Skeletal muscle satellite cell (primary cell): ENCODE data around the gene STK16.
"Not testable (repeated sequence)": the region's sequence is repeated elsewhere in the genome, so short reads cannot be mapped to it uniquely, and the experiment has no call there.

Source experiments
- H3K27me3 ChIP-seq: 2 replicates; pipeline ENCODE4 v1.7.0; 2013; ENCODE audit warnings: low read length; ENCODE audit not compliant: control insufficient read depth, insufficient read depth
- H3K36me3 ChIP-seq: 2 replicates; pipeline ENCODE4 v1.7.0; 2013; ENCODE audit warnings: mild to moderate bottlenecking, control low read depth, low read length; ENCODE audit not compliant: insufficient read depth
- H3K4me1 ChIP-seq: 2 replicates; pipeline ENCODE4 v1.7.0; 2013; ENCODE audit warnings: low read length; ENCODE audit not compliant: control insufficient read depth, insufficient read depth
- H3K4me2 ChIP-seq: 2 replicates; pipeline ENCODE4 v1.7.0; 2013; ENCODE audit warnings: mild to moderate bottlenecking, low read length
- H3K4me3 ChIP-seq: 2 replicates; pipeline ENCODE4 v1.7.0; 2013; ENCODE audit warnings: low read length
- H3K9ac ChIP-seq: 2 replicates; pipeline ENCODE4 v1.7.0; 2013; ENCODE audit warnings: mild to moderate bottlenecking, low read depth, low read length, moderate library complexity
- H3K9me3 ChIP-seq: replicated peaks from 2 replicates; pipeline ENCODE4 v1.7.0; 2013; ENCODE audit warnings: mild to moderate bottlenecking, control low read depth, low read length

STK16 gene

GRCh38 chr2:219250049-219250781, 4.9 kb downstream of the STK16 start:
- Histone ChIP-seq H3K36me3 (peaks cover 23% of the 10 kb centered on the region), H3K9me3 (no peaks in the 10 kb centered on the region), H3K4me1 (peaks cover 82% of the 10 kb centered on the region), H3K4me2 (peak overlapping the region; percentile 41), H3K27me3 (peaks cover 11% of the 10 kb centered on the region), H3K4me3 (peak overlapping the region; percentile 8), H3K9ac (peak overlapping the region; percentile 61)

- H3K4me1 ChIP-seq: peaks cover 74% of the 10 kb centered on the region
- H3K4me3 ChIP-seq: peak overlapping the region; percentile 39
- peaks cover 23% of the 10 kb centered on the region for H3K36me3 ChIP-seq
- peak overlapping the region; percentile 41 for H3K9ac ChIP-seq
- H3K4me2 ChIP-seq: peak overlapping the region; percentile 99
- no peaks in the 10 kb centered on the region for H3K9me3 ChIP-seq
- peaks cover 23% of the 10 kb centered on the region for H3K27me3 ChIP-seq
These were observed 6.4 kb downstream of the STK16 start for GRCh38 chr2:219251656-219252055.

GRCh38 chr2:219252084-219252483, 6.8 kb downstream of the STK16 start:
- peak overlapping the region; percentile 39 for H3K4me3 ChIP-seq
- H3K9ac ChIP-seq: peak overlapping the region; percentile 68
- H3K4me1 ChIP-seq: peaks cover 69% of the 10 kb centered on the region
- H3K4me2 ChIP-seq: peak overlapping the region; percentile 99
- no peaks in the 10 kb centered on the region for H3K9me3 ChIP-seq
- H3K27me3 ChIP-seq: peaks cover 23% of the 10 kb centered on the region
- peaks cover 19% of the 10 kb centered on the region for H3K36me3 ChIP-seq

- peaks cover 23% of the 10 kb centered on the region for H3K27me3 ChIP-seq
- H3K9ac ChIP-seq: peak overlapping the region; percentile 68
- H3K9me3 ChIP-seq: no peaks in the 10 kb centered on the region
- H3K4me3 ChIP-seq: peak overlapping the region; percentile 76
- H3K4me1 ChIP-seq: peaks cover 68% of the 10 kb centered on the region
- peaks cover 15% of the 10 kb centered on the region for H3K36me3 ChIP-seq
- H3K4me2 ChIP-seq: peak overlapping the region; percentile 99
These were observed 7.3 kb downstream of the STK16 start for GRCh38 chr2:219252570-219252899.

GRCh38 chr2:219252900-219253752, 7.8 kb downstream of the STK16 start, which contains the start of gene TUBA4B:
Gene TUBA4B (plus strand): TSS chr2:219253243. CDS start chr2:219253408, 165 bp downstream.
- Histone ChIP-seq H3K4me2 (peak within 1 kb of the TSS; percentile 99), H3K4me3 (peak within 1 kb of the TSS; percentile 76), H3K9ac (peak within 1 kb of the TSS; percentile 68), H3K9me3 (no peaks in the 10 kb centered on the region), H3K36me3 (peaks cover 9% of the 10 kb centered on the region), H3K27me3 (peaks cover 23% of the 10 kb centered on the region), H3K4me1 (peaks cover 67% of the 10 kb centered on the region)

GRCh38 chr2:219253753-219254589, 8.7 kb downstream of the STK16 start, which contains the start of gene TUBA4A:
Gene TUBA4A (minus strand): TSS chr2:219253918. CDS start chr2:219253858, 60 bp downstream.
- Histone ChIP-seq H3K9ac (peak within 1 kb of the TSS; percentile 68), H3K9me3 (no peaks in the 10 kb centered on the region), H3K27me3 (peaks cover 27% of the 10 kb centered on the region), H3K4me1 (peaks cover 59% of the 10 kb centered on the region), H3K36me3 (peaks cover 5% of the 10 kb centered on the region), H3K4me2 (peak within 1 kb of the TSS; percentile 99), H3K4me3 (peak within 1 kb of the TSS; percentile 76)

GRCh38 chr2:219254590-219255201, 9.4 kb downstream of the STK16 start:
- peaks cover 5% of the 10 kb centered on the region for H3K36me3 ChIP-seq
- H3K4me2 ChIP-seq: peak overlapping the region; percentile 99
- H3K4me3 ChIP-seq: peak overlapping the region; percentile 76
- no peaks in the 10 kb centered on the region for H3K9me3 ChIP-seq
- H3K4me1 ChIP-seq: peaks cover 51% of the 10 kb centered on the region
- peaks cover 33% of the 10 kb centered on the region for H3K27me3 ChIP-seq
- H3K9ac ChIP-seq: peak overlapping the region; percentile 50

- not testable (repeated sequence) for H3K36me3 ChIP-seq, H3K4me3 ChIP-seq, H3K9ac ChIP-seq, H3K4me1 ChIP-seq, H3K4me2 ChIP-seq, H3K9me3 ChIP-seq
- peaks cover 54% of the 10 kb centered on the region for H3K27me3 ChIP-seq
These were observed 13.7 kb downstream of the STK16 start for GRCh38 chr2:219258942-219259341.

- Histone ChIP-seq H3K36me3 (no peaks in the 10 kb centered on the region), H3K4me3 (no peak overlapping the region), H3K4me1 (no peaks in the 10 kb centered on the region), H3K4me2 (no peak overlapping the region), H3K9ac (no peak overlapping the region), H3K27me3 (peaks cover 40% of the 10 kb centered on the region), H3K9me3 (no peaks in the 10 kb centered on the region)
These were observed 16.0 kb downstream of the STK16 start for GRCh38 chr2:219261024-219261855.

- no peaks in the 10 kb centered on the region for H3K9me3 ChIP-seq
- no peak overlapping the region for H3K4me2 ChIP-seq
- no peaks in the 10 kb centered on the region for H3K4me1 ChIP-seq
- no peaks in the 10 kb centered on the region for H3K36me3 ChIP-seq
- H3K4me3 ChIP-seq: no peak overlapping the region
- H3K9ac ChIP-seq: no peak overlapping the region
- peaks cover 41% of the 10 kb centered on the region for H3K27me3 ChIP-seq
These were observed 21.0 kb downstream of the STK16 start for GRCh38 chr2:219266232-219266631.
